Peyer's patch (tissue), 4 donors: ENCODE measurements around the gene TCIRG1. TPM values are rescaled to one million over a fixed set of nuclear protein-coding genes. Genes with fewer than 3 reads are reported as not detected.

Experiments used
- DNase-seq, 3 donors: peaks; one replicate each; pipeline ENCODE4 v3.0.0-alpha.2; 2017 to 2019
- H3K27ac ChIP-seq, 4 donors: fragments of 200-600 bp; sonication (generic); one replicate each; pipeline ENCODE4 v1.5.1; 2016 to 2019
- H3K27me3 ChIP-seq, 2 donors: fragments of 200-600 bp; sonication (generic); one replicate each; pipeline ENCODE4 v1.5.1; 2019
- H3K36me3 ChIP-seq, 3 donors: fragments of 200-600 bp; sonication (generic); one replicate each; pipeline ENCODE4 v1.5.1; 2016 to 2019
- H3K4me1 ChIP-seq, 4 donors: fragments of 200-600 bp; sonication (generic); one replicate each; pipeline ENCODE4 v1.5.1; 2016 to 2019
- H3K4me3 ChIP-seq, 4 donors: fragments of 200-600 bp; sonication (generic); 1 replicate in 3 of 4; 2 replicates in 1 of 4; pipeline ENCODE4 v1.5.1; 2016 to 2019; ENCODE audit warnings: mild to moderate bottlenecking in 1 of 4
- H3K9me3 ChIP-seq, 4 donors: fragments of 200-600 bp; sonication (generic); one replicate each; pipeline ENCODE4 v1.5.1; 2016 to 2019; ENCODE audit warnings: mild to moderate bottlenecking in 1 of 4
- POLR2A ChIP-seq, 2 donors: fragments of 450-650 bp; IDR thresholded peaks; one replicate each; pipeline ENCODE4 v1.5.1; 2017; ENCODE audit warnings: antibody characterized with exemption in 2 of 2, mild to moderate bottlenecking in 2 of 2, moderate library complexity in 2 of 2
- total RNA-seq, 4 donors: library from RNA; depleted of rRNA; stranded (reverse); fragments of >200 nt; gene quantifications; one replicate each; pipeline ENCODE4 v1.1.0, GENCODE V29; 2016
- TF ChIP-seq, protein P1 (sequence below), 6 experiments: fragments of 450-650 bp in 4 of 6; fragments of 200-600 bp in 2 of 6; sonication (generic) in 1 of 6; IDR thresholded peaks; one replicate each; pipeline ENCODE4 v1.5.1; 2017 to 2019; ENCODE audit warnings: antibody characterized with exemption in 6 of 6, mild to moderate bottlenecking in 3 of 6, moderate library complexity in 1 of 6

The TCIRG1 gene
- total RNA-seq, 4 donors from 2014 or later = 239 to 586 (median 464) TPM

DNA sequence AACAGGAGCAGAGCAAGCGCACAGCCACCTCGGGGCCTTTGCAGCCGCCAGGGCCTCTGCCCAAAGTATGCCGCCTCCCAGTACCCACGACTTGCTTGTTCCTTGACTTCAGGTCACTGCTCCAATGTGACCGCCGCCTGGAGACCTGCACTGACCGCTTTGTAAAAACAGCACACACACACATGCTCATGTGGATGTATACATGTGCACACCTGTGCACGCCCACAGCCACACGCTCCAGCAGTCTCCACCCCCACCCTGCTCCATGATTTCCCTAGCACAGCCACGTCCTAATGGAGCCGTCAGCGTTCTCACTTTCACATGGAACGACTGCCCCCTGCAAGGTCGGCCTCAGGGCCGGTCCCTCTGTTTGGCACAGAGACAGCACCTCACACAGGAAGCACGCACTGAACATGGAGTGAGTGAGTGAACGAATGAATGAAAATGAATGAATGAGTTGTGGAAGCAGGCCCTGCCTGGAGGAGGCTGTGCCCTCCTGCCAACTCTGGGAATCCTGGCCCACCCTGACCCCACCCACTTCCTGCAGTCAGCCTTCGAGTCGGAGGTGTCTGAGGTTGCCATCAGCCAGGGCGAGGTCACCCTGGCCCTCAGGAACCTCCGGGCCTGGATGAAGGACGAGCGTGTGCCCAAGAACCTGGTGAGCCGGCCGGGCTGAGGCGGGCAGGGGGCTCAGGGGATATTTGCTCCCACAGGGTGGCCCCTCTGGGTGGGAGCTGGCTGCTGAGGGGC is 20.7 kb upstream of the TCIRG1 start:
- H3K27ac ChIP-seq = no peak overlapping the region
- no peak for TF ChIP-seq POLR2A (IDR thresholded peaks at IDR 0.05)
- TF ChIP-seq, protein P1, sequence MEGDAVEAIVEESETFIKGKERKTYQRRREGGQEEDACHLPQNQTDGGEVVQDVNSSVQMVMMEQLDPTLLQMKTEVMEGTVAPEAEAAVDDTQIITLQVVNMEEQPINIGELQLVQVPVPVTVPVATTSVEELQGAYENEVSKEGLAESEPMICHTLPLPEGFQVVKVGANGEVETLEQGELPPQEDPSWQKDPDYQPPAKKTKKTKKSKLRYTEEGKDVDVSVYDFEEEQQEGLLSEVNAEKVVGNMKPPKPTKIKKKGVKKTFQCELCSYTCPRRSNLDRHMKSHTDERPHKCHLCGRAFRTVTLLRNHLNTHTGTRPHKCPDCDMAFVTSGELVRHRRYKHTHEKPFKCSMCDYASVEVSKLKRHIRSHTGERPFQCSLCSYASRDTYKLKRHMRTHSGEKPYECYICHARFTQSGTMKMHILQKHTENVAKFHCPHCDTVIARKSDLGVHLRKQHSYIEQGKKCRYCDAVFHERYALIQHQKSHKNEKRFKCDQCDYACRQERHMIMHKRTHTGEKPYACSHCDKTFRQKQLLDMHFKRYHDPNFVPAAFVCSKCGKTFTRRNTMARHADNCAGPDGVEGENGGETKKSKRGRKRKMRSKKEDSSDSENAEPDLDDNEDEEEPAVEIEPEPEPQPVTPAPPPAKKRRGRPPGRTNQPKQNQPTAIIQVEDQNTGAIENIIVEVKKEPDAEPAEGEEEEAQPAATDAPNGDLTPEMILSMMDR (IDR thresholded peaks at IDR 0.05) = no peak
- DNase-seq = no peak

DNA sequence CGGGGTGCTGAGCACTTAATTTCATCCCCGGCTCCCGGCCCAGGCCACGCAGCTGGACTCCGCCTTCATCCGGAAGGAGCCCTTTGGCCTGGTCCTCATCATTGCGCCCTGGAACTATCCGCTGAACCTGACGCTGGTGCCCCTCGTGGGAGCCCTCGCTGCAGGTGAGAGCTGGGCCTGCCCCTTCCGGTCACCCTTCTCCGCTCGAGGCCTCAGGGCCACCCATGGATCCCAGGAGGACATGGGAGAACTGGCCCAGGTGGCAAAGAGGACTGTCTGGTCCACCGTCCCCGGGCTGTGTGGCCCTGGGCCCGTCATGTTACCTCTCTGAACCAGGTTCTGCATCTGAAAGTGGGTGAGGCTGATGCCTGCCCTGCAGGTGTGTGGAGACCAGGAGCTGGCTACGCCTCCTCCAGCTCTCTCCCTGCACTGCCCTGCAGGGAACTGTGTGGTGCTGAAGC is 20.1 kb upstream of the TCIRG1 start:
- Histone ChIP-seq H3K4me1 (peaks cover 0 to 23% (median 1%) of the 10 kb centered on the region in 4 donors), H3K27me3 (no peaks in the 10 kb centered on the region), H3K9me3 (no peaks in the 10 kb centered on the region), H3K36me3 (peaks cover 0 to 7% (median 0%) of the 10 kb centered on the region in 3 donors), H3K27ac (no peak overlapping the region), H3K4me3 (no peak overlapping the region)
- TF ChIP-seq POLR2A (IDR thresholded peaks at IDR 0.05) = no peak
- TF ChIP-seq, protein P1 (IDR thresholded peaks at IDR 0.05) = no peak
- no peak for DNase-seq

More for the DNA sequence above, 20.7 kb upstream of the TCIRG1 start:
- H3K9me3 ChIP-seq = no peaks in the 10 kb centered on the region
- H3K36me3 ChIP-seq = peaks cover 0 to 7% (median 0%) of the 10 kb centered on the region in 3 donors
- H3K27me3 ChIP-seq = no peaks in the 10 kb centered on the region
- no peak overlapping the region for H3K4me3 ChIP-seq
- peaks cover 0 to 27% (median 1%) of the 10 kb centered on the region in 4 donors for H3K4me1 ChIP-seq

DNA sequence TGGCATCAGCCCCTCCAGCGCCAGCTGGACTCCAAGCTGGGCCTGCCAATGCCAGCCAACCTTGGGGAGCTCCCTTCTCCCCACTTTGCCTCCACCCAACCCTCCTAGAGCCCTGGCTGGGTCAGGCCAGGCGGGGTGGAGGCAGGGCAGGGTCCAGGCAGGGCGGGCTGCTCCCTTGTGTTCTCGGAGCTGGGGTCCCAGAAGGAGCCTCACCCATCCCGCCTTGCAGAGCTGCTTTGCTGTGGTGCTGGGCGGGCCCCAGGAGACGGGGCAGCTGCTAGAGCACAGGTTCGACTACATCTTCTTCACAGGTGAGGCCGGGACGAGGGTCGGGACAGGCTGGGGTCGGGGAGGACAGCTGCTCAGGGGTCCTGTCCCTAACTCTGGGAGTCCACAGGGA is 19.3 kb upstream of the TCIRG1 start:
- no peaks in the 10 kb centered on the region for H3K27me3 ChIP-seq
- H3K36me3 ChIP-seq = peaks cover 0 to 7% (median 0%) of the 10 kb centered on the region in 3 donors
- DNase-seq = no peak
- no peak for TF ChIP-seq POLR2A (IDR thresholded peaks at IDR 0.05)
- TF ChIP-seq, protein P1 (IDR thresholded peaks at IDR 0.05) = no peak
- H3K4me3 ChIP-seq = no peak overlapping the region
- H3K27ac ChIP-seq = no peak overlapping the region
- H3K4me1 ChIP-seq = peaks cover 0 to 16% (median 1%) of the 10 kb centered on the region in 4 donors
- no peaks in the 10 kb centered on the region for H3K9me3 ChIP-seq

DNA sequence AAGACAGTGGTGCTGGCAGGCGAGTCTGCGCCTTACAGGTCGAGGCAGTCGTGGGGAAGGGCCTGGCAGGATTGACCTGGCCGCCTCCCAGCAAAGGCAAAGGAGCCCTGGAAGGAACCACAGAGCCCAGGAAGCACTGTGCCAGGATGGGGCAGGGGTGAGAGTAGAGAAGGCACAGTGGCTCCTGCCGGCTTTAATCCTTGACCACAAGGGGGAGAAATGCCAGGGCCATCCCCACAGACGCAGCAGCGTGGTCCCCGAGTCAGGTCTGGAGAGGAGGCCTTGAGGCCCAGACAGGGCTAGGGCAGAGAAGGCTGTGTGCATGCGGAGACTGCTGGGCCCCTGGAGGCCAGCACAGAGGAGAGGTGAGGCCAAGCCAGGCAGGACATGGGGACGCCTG is 18.2 kb upstream of the TCIRG1 start:
- TF ChIP-seq, protein P1 (IDR thresholded peaks at IDR 0.05) = peak in 3 of 6 experiments; percentile 3 to 24 (median 12)
- TF ChIP-seq POLR2A (IDR thresholded peaks at IDR 0.05) = no peak
- no peaks in the 10 kb centered on the region for H3K27me3 ChIP-seq
- no peak overlapping the region for H3K27ac ChIP-seq
- no peak for DNase-seq
- H3K9me3 ChIP-seq = no peaks in the 10 kb centered on the region
- H3K36me3 ChIP-seq = peaks cover 0 to 9% (median 0%) of the 10 kb centered on the region in 3 donors
- H3K4me1 ChIP-seq = peaks cover 0 to 9% (median 0%) of the 10 kb centered on the region in 4 donors
- no peak overlapping the region for H3K4me3 ChIP-seq

DNA sequence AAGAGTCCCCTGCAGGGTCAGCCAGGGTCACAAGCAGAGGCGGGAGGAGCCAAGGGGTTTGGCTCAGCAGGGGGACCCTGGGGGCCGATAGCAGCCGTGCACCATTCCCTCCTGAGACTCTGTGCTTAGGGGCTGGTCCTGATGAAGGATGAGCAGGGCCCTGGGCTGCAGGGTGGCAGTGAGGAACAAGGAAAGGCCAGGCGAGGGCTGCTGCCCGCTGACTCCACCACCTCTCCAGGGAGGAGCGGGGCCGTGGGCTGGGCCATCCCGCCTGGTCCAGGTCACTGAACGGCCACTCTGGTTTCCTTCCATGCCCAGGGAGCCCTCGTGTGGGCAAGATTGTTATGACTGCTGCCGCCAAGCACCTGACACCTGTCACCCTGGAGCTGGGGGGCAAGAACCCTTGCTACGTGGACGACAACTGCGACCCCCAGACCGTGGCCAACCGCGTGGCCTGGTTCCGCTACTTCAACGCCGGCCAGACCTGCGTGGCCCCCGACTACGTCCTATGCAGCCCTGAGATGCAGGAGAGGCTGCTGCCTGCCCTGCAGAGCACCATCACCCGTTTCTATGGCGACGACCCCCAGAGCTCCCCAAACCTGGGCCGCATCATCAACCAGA is 17.5 kb upstream of the TCIRG1 start:
- no peak overlapping the region for H3K4me3 ChIP-seq
- peak in 2 of 3 donors; percentile 74 to 75 for DNase-seq
- peaks cover 0 to 9% (median 0%) of the 10 kb centered on the region in 4 donors for H3K4me1 ChIP-seq
- H3K27ac ChIP-seq = no peak overlapping the region
- H3K9me3 ChIP-seq = no peaks in the 10 kb centered on the region
- H3K36me3 ChIP-seq = peaks cover 0 to 13% (median 0%) of the 10 kb centered on the region in 3 donors
- TF ChIP-seq, protein P1 (IDR thresholded peaks at IDR 0.05) = peak in 4 of 6 experiments; percentile 31 to 59 (median 53)
- TF ChIP-seq POLR2A (IDR thresholded peaks at IDR 0.05) = no peak
- no peaks in the 10 kb centered on the region for H3K27me3 ChIP-seq
